ENCODE measurements around the gene FYN. TPM values are rescaled to one million over a fixed set of nuclear protein-coding genes. Genes with fewer than 3 reads are reported as not detected.

Gene FYN
- total RNA-seq, 1 experiment from 2014 or later: 18.5 TPM

GRCh38 chr6:111672761-111673450, 200.3 kb downstream of the FYN start:
- ChIA-PET CTCF (interaction anchor here (1.4 kb wide), 1 partner anchor 194 kb away, joined by 3 read pairs; no protein-coding TSS in a partner anchor), POLR2A (no interaction called here), RAD21 (ENCODE audit: low non-redundant PET in 1 of 2, low total read pairs in 2 of 2, uncharacterized antibody in 2 of 2, unreplicated experiment in 2 of 2) (no interaction called here)
- Histone ChIP-seq H3K79me2 (ENCODE audit: insufficient read depth, low read length) (no peaks in the 10 kb centered on the region), H3K27ac (ENCODE audit: low read depth, low read length) (no peak overlapping the region), H3K4me3 (replicated peaks in 1 of 2; ENCODE audit: low read depth in 1 of 2, low read length in 2 of 2) (no peak overlapping the region), H2AFZ (ENCODE audit: low read depth, low read length, poor library complexity, severe bottlenecking) (no peak overlapping the region), H4K20me1 (ENCODE audit: insufficient read depth) (no peaks in the 10 kb centered on the region), H3K9me3 (ENCODE audit: control insufficient read depth in 1 of 2, insufficient read depth in 1 of 2, low read depth in 1 of 2, low read length in 2 of 2) (no peaks in the 10 kb centered on the region), H3K36me3 (ENCODE audit: control insufficient read depth in 1 of 2, insufficient read depth in 2 of 2, low read length in 2 of 2) (no peaks in the 10 kb centered on the region; a peak in 1 of 4 replicates), H3K27me3 (ENCODE audit: insufficient read depth, low read length) (no peaks in the 10 kb centered on the region), H3K4me2 (ENCODE audit: low read length) (no peak overlapping the region), H3K4me1 (ENCODE audit: control insufficient read depth in 1 of 2, insufficient read depth in 2 of 2, low read length in 2 of 2) (no peaks in the 10 kb centered on the region), H3K9ac (ENCODE audit: low read length) (no peak overlapping the region), H3K9me2 (ENCODE audit: insufficient read depth) (no peaks in the 10 kb centered on the region)
- no peak for DNase-seq (ENCODE audit: low read depth, low spot score)
- TF ChIP-seq TCF7L2 (IDR thresholded peaks at IDR 0.05; ENCODE audit: borderline replicate concordance, extremely low read depth, insufficient read depth, insufficient read length) (no peak), SP1 (IDR thresholded peaks at IDR 0.05; ENCODE audit: low read depth) (no peak), POLR2A (IDR thresholded peaks at IDR 0.05; ENCODE audit: borderline replicate concordance, extremely low read depth, insufficient read depth, insufficient read length) (no peak), ATF3 (IDR thresholded peaks at IDR 0.05) (no peak), CTCF (IDR thresholded peaks at IDR 0.05 in 2 of 3, conservative IDR thresholded peaks at IDR 0.05 in 1 of 3; ENCODE audit: borderline replicate concordance in 1 of 3, insufficient read depth in 1 of 3, low read depth in 2 of 3, low read length in 2 of 3) (no peak), ZFX (IDR thresholded peaks at IDR 0.05) (no peak), MAX (IDR thresholded peaks at IDR 0.05) (no peak), JUND (IDR thresholded peaks at IDR 0.05) (no peak), ZNF274 (IDR thresholded peaks at IDR 0.05; ENCODE audit: low read depth, low read length) (no peak), EZH2 (IDR thresholded peaks at IDR 0.05) (no peak), CBX3 (IDR thresholded peaks at IDR 0.05; ENCODE audit: low read depth) (no peak), EGR1 (IDR thresholded peaks at IDR 0.05; ENCODE audit: low read depth) (no peak), ZBTB33 (IDR thresholded peaks at IDR 0.05; ENCODE audit: extremely low read depth, insufficient replicate concordance, low read length) (no peak)
- no TSS peak for BruUV-seq (replicated peaks)
- intact Hi-C loops (cut with micrococcal nuclease): no loop called here
- ATAC-seq: no peak
